OCI-LY1 (cell line): ENCODE measurements around the gene RPL27A.

Experiments
- H2AFZ ChIP-seq: fragments of 200-600 bp; sonication (generic), shearing (Covaris generic); 2 replicates; pipeline ENCODE4 v1.6.0; 2014; ENCODE audit warnings: antibody characterized with exemption, mild to moderate bottlenecking, low read length
- H3F3A ChIP-seq: fragments of 200-600 bp; sonication (generic), shearing (Covaris generic); 2 replicates; pipeline ENCODE4 v1.6.0; 2014; ENCODE audit warnings: mild to moderate bottlenecking, antibody characterized with exemption, low read length, moderate library complexity; ENCODE audit not compliant: insufficient read depth
- H3K27ac ChIP-seq: fragments of 200-600 bp; sonication (generic); 2 replicates; pipeline ENCODE4 v1.5.1; 2014; ENCODE audit warnings: low read length, mixed run types, mild to moderate bottlenecking, low read depth; ENCODE audit not compliant: poor library complexity, severe bottlenecking
- H3K27me3 ChIP-seq: fragments of 200-600 bp; sonication (generic); 2 replicates; pipeline ENCODE4 v1.6.0; 2014; ENCODE audit warnings: antibody characterized with exemption, mild to moderate bottlenecking, low read length, moderate library complexity; ENCODE audit not compliant: insufficient read depth
- H3K36me3 ChIP-seq: fragments of 200-600 bp; sonication (generic); 2 replicates; pipeline ENCODE4 v1.6.1; 2014; ENCODE audit warnings: mild to moderate bottlenecking, antibody characterized with exemption, low read length, moderate library complexity, mixed read lengths; ENCODE audit not compliant: insufficient read depth
- H3K4me1 ChIP-seq: fragments of 200-600 bp; sonication (generic); 2 replicates; pipeline ENCODE4 v1.5.1; 2014; ENCODE audit warnings: mild to moderate bottlenecking, low read length, moderate library complexity; ENCODE audit not compliant: insufficient read depth, severe bottlenecking
- H3K4me2 ChIP-seq: fragments of 200-600 bp; sonication (generic), shearing (Covaris generic); 2 replicates; pipeline ENCODE4 v1.6.1; 2014; ENCODE audit warnings: low read length
- H3K4me3 ChIP-seq: fragments of 200-600 bp; sonication (generic); 2 replicates; pipeline ENCODE4 v1.5.1; 2014; ENCODE audit warnings: low read length, low read depth, mild to moderate bottlenecking, mixed read lengths; ENCODE audit not compliant: poor library complexity, severe bottlenecking
- H3K79me2 ChIP-seq: fragments of 200-600 bp; shearing (Covaris generic); 2 replicates; pipeline ENCODE4 v1.6.1; 2016; ENCODE audit warnings: mixed run types, low read length, mixed read lengths; ENCODE audit not compliant: insufficient read depth
- H3K9ac ChIP-seq: fragments of 200-600 bp; sonication (generic), shearing (Covaris generic); 2 replicates; pipeline ENCODE4 v1.6.1; 2014; ENCODE audit warnings: mild to moderate bottlenecking, low read length, mixed read lengths
- H3K9me2 ChIP-seq: fragments of 200-600 bp; sonication (generic), shearing (Covaris generic); 2 replicates; pipeline ENCODE4 v1.6.1; 2014; ENCODE audit warnings: low read depth, mild to moderate bottlenecking, low read length, mixed read lengths
- H3K9me3 ChIP-seq: fragments of 200-600 bp; shearing (Covaris generic); 2 replicates; pipeline ENCODE4 v1.6.1; 2014; ENCODE audit warnings: low read length, mixed read lengths
- H4K20me1 ChIP-seq: fragments of 200-600 bp; sonication (generic), shearing (Covaris generic); 2 replicates; pipeline ENCODE4 v1.6.0; 2016; ENCODE audit warnings: mild to moderate bottlenecking, low read length; ENCODE audit not compliant: insufficient read depth
- CTCF ChIP-seq: fragments of 200-600 bp; sonication (generic), shearing (Covaris generic); IDR thresholded peaks from 2 replicates; pipeline ENCODE4 v1.5.1; 2017; ENCODE audit warnings: mild to moderate bottlenecking, antibody characterized with exemption, low read length, moderate library complexity, mixed read lengths
- EZH2 ChIP-seq: fragments of 200-600 bp; sonication (generic), shearing (Covaris generic); IDR thresholded peaks from 2 replicates; pipeline ENCODE4 v1.8.0; 2017; ENCODE audit warnings: borderline replicate concordance, mixed run types, mild to moderate bottlenecking, antibody characterized with exemption, low read length, moderate library complexity, mixed read lengths

The RPL27A gene

GRCh38 chr11:8638300-8638699 lies 44.3 kb upstream of the RPL27A start:
- no peaks in the 10 kb centered on the region for H3K4me1 ChIP-seq
- H2AFZ ChIP-seq, result no peak overlapping the region
- H3K27me3 ChIP-seq, result no peaks in the 10 kb centered on the region
- no peak overlapping the region for H3K4me2 ChIP-seq
- no peak overlapping the region for H3K4me3 ChIP-seq
- H3K9me3 ChIP-seq, result no peaks in the 10 kb centered on the region
- no peaks in the 10 kb centered on the region for H4K20me1 ChIP-seq
- no peak overlapping the region for H3K9ac ChIP-seq
- TF ChIP-seq EZH2 (no peak), CTCF (no peak)
- H3F3A ChIP-seq, result no peaks in the 10 kb centered on the region
- peaks cover 60% of the 10 kb centered on the region for H3K36me3 ChIP-seq
- H3K27ac ChIP-seq, result no peak overlapping the region
- no peaks in the 10 kb centered on the region for H3K9me2 ChIP-seq
- no peaks in the 10 kb centered on the region for H3K79me2 ChIP-seq

- H2AFZ ChIP-seq, result no peak overlapping the region
- TF ChIP-seq EZH2 (no peak), CTCF (no peak)
- peaks cover 65% of the 10 kb centered on the region for H3K36me3 ChIP-seq
- H3K79me2 ChIP-seq, result no peaks in the 10 kb centered on the region
- H3K4me3 ChIP-seq, result no peak overlapping the region
- no peaks in the 10 kb centered on the region for H3K9me3 ChIP-seq
- H3K4me1 ChIP-seq, result no peaks in the 10 kb centered on the region
- H3K9ac ChIP-seq, result no peak overlapping the region
- no peaks in the 10 kb centered on the region for H3F3A ChIP-seq
- no peaks in the 10 kb centered on the region for H3K27me3 ChIP-seq
- no peaks in the 10 kb centered on the region for H4K20me1 ChIP-seq
- H3K27ac ChIP-seq, result no peak overlapping the region
- H3K4me2 ChIP-seq, result no peak overlapping the region
- H3K9me2 ChIP-seq, result no peaks in the 10 kb centered on the region
Observed at GRCh38 chr11:8639655-8640054, 42.9 kb upstream of the RPL27A start.

GRCh38 chr11:8640267-8640906 lies 42.2 kb upstream of the RPL27A start:
- Histone ChIP-seq H3K4me1 (no peaks in the 10 kb centered on the region), H3K9me3 (no peaks in the 10 kb centered on the region), H3K79me2 (no peaks in the 10 kb centered on the region), H3K27ac (no peak overlapping the region), H4K20me1 (no peaks in the 10 kb centered on the region), H3K27me3 (no peaks in the 10 kb centered on the region), H3K9ac (no peak overlapping the region), H3K36me3 (peaks cover 69% of the 10 kb centered on the region), H3K4me2 (no peak overlapping the region), H2AFZ (no peak overlapping the region), H3K9me2 (no peaks in the 10 kb centered on the region), H3K4me3 (no peak overlapping the region), H3F3A (no peaks in the 10 kb centered on the region)
- TF ChIP-seq CTCF (no peak), EZH2 (no peak)
